ACC112 (cell line): Measurements from ENCODE around the gene LRP2BP.

ENCODE experiments used
- H2AFZ ChIP-seq: fragments of 200-600 bp; sonication (generic); one replicate; pipeline ENCODE4 v1.6.0; 2017; ENCODE audit warnings: antibody characterized with exemption, low read length; ENCODE audit not compliant: unreplicated experiment
- H3K27ac ChIP-seq: fragments of 200-600 bp; sonication (generic); 2 replicates; pipeline ENCODE4 v1.5.1; 2014; ENCODE audit warnings: low read depth, mild to moderate bottlenecking, antibody characterized with exemption, low read length, moderate library complexity
- H3K27me3 ChIP-seq: fragments of 200-600 bp; sonication (generic); 2 replicates; pipeline ENCODE4 v1.6.1; 2014; ENCODE audit warnings: mild to moderate bottlenecking, antibody characterized with exemption, low read length, moderate library complexity, mixed read lengths; ENCODE audit not compliant: insufficient read depth
- H3K36me3 ChIP-seq: fragments of 200-600 bp; sonication (generic); 2 replicates; pipeline ENCODE4 v1.6.1; 2016; ENCODE audit warnings: mild to moderate bottlenecking, antibody characterized with exemption, low read length, moderate library complexity, mixed read lengths; ENCODE audit not compliant: insufficient read depth
- H3K4me1 ChIP-seq: fragments of 200-600 bp; sonication (generic); one replicate; pipeline ENCODE4 v1.6.1; 2016; ENCODE audit warnings: low read length, mixed read lengths; ENCODE audit not compliant: insufficient read depth, unreplicated experiment, control insufficient read depth
- H3K4me3 ChIP-seq: fragments of 200-600 bp; sonication (generic); 2 replicates; pipeline ENCODE4 v1.5.1; 2014; ENCODE audit warnings: mild to moderate bottlenecking, low read depth, low read length
- H3K79me2 ChIP-seq: fragments of 200-600 bp; sonication (generic); one replicate; pipeline ENCODE4 v1.6.0; 2016; ENCODE audit warnings: low read length; ENCODE audit not compliant: control insufficient read depth, unreplicated experiment, insufficient read depth

LRP2BP gene

GRCh38 chr4:185421366-185422124 is 25.8 kb upstream of the LRP2BP start:
- H2AFZ ChIP-seq = no peak overlapping the region
- no peaks in the 10 kb centered on the region for H3K27me3 ChIP-seq
- H3K4me3 ChIP-seq = no peak overlapping the region
- H3K4me1 ChIP-seq = peaks cover 21% of the 10 kb centered on the region
- H3K79me2 ChIP-seq = peaks cover 28% of the 10 kb centered on the region
- peaks cover 15% of the 10 kb centered on the region for H3K36me3 ChIP-seq
- no peak overlapping the region for H3K27ac ChIP-seq

- H2AFZ ChIP-seq = no peak overlapping the region
- no peaks in the 10 kb centered on the region for H3K27me3 ChIP-seq
- no peak overlapping the region for H3K27ac ChIP-seq
- peaks cover 21% of the 10 kb centered on the region for H3K36me3 ChIP-seq
- H3K4me1 ChIP-seq = peaks cover 9% of the 10 kb centered on the region
- H3K4me3 ChIP-seq = no peak overlapping the region
- no peaks in the 10 kb centered on the region for H3K79me2 ChIP-seq
These were observed 21.2 kb upstream of the LRP2BP start for GRCh38 chr4:185416955-185417354.

GRCh38 chr4:185412412-185412811 is 16.7 kb upstream of the LRP2BP start:
- no peak overlapping the region for H3K27ac ChIP-seq
- H3K79me2 ChIP-seq = no peaks in the 10 kb centered on the region
- H3K4me3 ChIP-seq = no peak overlapping the region
- H3K4me1 ChIP-seq = no peaks in the 10 kb centered on the region
- no peak overlapping the region for H2AFZ ChIP-seq
- H3K36me3 ChIP-seq = peaks cover 40% of the 10 kb centered on the region
- no peaks in the 10 kb centered on the region for H3K27me3 ChIP-seq

GRCh38 chr4:185411849-185412248 is 16.1 kb upstream of the LRP2BP start:
- Histone ChIP-seq H3K4me3 (no peak overlapping the region), H3K27ac (no peak overlapping the region), H3K4me1 (no peaks in the 10 kb centered on the region), H3K27me3 (no peaks in the 10 kb centered on the region), H3K36me3 (peaks cover 34% of the 10 kb centered on the region), H2AFZ (no peak overlapping the region), H3K79me2 (no peaks in the 10 kb centered on the region)

GRCh38 chr4:185408432-185408831 is 12.7 kb upstream of the LRP2BP start:
- Histone ChIP-seq H3K27me3 (no peaks in the 10 kb centered on the region), H3K36me3 (peaks cover 29% of the 10 kb centered on the region), H3K27ac (no peak overlapping the region), H3K79me2 (no peaks in the 10 kb centered on the region), H3K4me3 (no peak overlapping the region), H2AFZ (no peak overlapping the region), H3K4me1 (no peaks in the 10 kb centered on the region)

GRCh38 chr4:185405296-185405999 is 9.7 kb upstream of the LRP2BP start:
- Histone ChIP-seq H3K27ac (no peak overlapping the region), H3K36me3 (peaks cover 22% of the 10 kb centered on the region), H3K4me1 (peaks cover under 1% of the 10 kb centered on the region), H3K4me3 (no peak overlapping the region), H2AFZ (no peak overlapping the region), H3K79me2 (no peaks in the 10 kb centered on the region), H3K27me3 (no peaks in the 10 kb centered on the region)

GRCh38 chr4:185404031-185404430 is 8.3 kb upstream of the LRP2BP start:
- peaks cover 24% of the 10 kb centered on the region for H3K36me3 ChIP-seq
- H3K27ac ChIP-seq = no peak overlapping the region
- H3K27me3 ChIP-seq = no peaks in the 10 kb centered on the region
- peaks cover 9% of the 10 kb centered on the region for H3K4me1 ChIP-seq
- no peaks in the 10 kb centered on the region for H3K79me2 ChIP-seq
- H2AFZ ChIP-seq = no peak overlapping the region
- H3K4me3 ChIP-seq = no peak overlapping the region

- Histone ChIP-seq H3K36me3 (peaks cover 18% of the 10 kb centered on the region), H3K27me3 (no peaks in the 10 kb centered on the region), H3K4me3 (peak overlapping the region; percentile 55; the same call in 1 of the 2 replicates), H3K4me1 (peaks cover 28% of the 10 kb centered on the region), H2AFZ (no peak overlapping the region), H3K79me2 (peaks cover 7% of the 10 kb centered on the region), H3K27ac (no peak overlapping the region)
These were observed 3.7 kb upstream of the LRP2BP start for GRCh38 chr4:185399466-185399865.

- no peaks in the 10 kb centered on the region for H3K27me3 ChIP-seq
- H2AFZ ChIP-seq = no peak overlapping the region
- peaks cover 18% of the 10 kb centered on the region for H3K36me3 ChIP-seq
- H3K79me2 ChIP-seq = peaks cover 8% of the 10 kb centered on the region
- peak overlapping the region; percentile 55 for H3K4me3 ChIP-seq
- peaks cover 28% of the 10 kb centered on the region for H3K4me1 ChIP-seq
- H3K27ac ChIP-seq = peak overlapping the region; percentile 38; the same call in 1 of the 2 replicates
These were observed 2.9 kb upstream of the LRP2BP start for GRCh38 chr4:185398618-185399017.

- Histone ChIP-seq H3K4me3 (peak within 1 kb of the TSS; percentile 97), H3K4me1 (peaks cover 31% of the 10 kb centered on the region), H3K36me3 (peaks cover 18% of the 10 kb centered on the region), H2AFZ (peak within 1 kb of the TSS; percentile 84), H3K27me3 (no peaks in the 10 kb centered on the region), H3K27ac (peak within 1 kb of the TSS; percentile 99), H3K79me2 (peaks cover 8% of the 10 kb centered on the region)
These were observed 1.1 kb upstream of the LRP2BP start, which contains the start of gene ANKRD37 for GRCh38 chr4:185396724-185397385. ANKRD37 (plus strand) TSS chr4:185396841; CDS start chr4:185396924, 83 bp downstream.
